GM12878 (cell line): ENCODE results near the gene IL1B. TPM values are rescaled to one million over a fixed set of nuclear protein-coding genes. Genes with fewer than 3 reads are reported as not detected.
A peak's percentile ranks its signal among the peaks of the same experiment; 100 is the strongest.

Experiments
- ATAC-seq: fragments of 200-7000 bp; cut with Tn5 transposase; 3 replicates; pipeline ENCODE4 v1.9.1; 2020; ENCODE audit warnings: mild to moderate bottlenecking, moderate library complexity
- BruUV-seq: library from RNA; stranded (reverse); fragments of 400-500 nt; replicated peaks from 2 replicates; lab custom pipeline; 2021; lab: Mats Ljungman, UMichigan
- CTCF ChIA-PET: fragments of 300-600 bp; sonication (Branson Sonifier 250); formaldehyde crosslinking; extraction: SDS; loops from one replicate; lab custom pipeline; 2021; ENCODE audit warnings: inconsistent platforms; lab: Yijun Ruan, JAX
- POLR2A ChIA-PET: fragments of 350-600 bp; formaldehyde crosslinking; extraction: SDS; loops from one replicate; lab custom pipeline; 2021; ENCODE audit warnings: inconsistent platforms; lab: Charles Lee
- RAD21 ChIA-PET: fragments of 300-600 bp; sonication (Branson Sonifier 250); formaldehyde crosslinking; loops from one replicate; lab custom pipeline; 2023; ENCODE audit warnings: antibody characterized with exemption; ENCODE audit not compliant: unreplicated experiment; lab: Charles Lee
- SMC1A ChIA-PET: fragments of 300-600 bp; sonication (Branson Sonifier 250); formaldehyde crosslinking; loops from one replicate; lab custom pipeline; 2023; ENCODE audit not compliant: unreplicated experiment, uncharacterized antibody; lab: Charles Lee
- DNase-seq: peaks from one replicate; pipeline ENCODE4 v3.0.0-alpha.2; 2011; ENCODE audit warnings: low read depth, low spot score
- FAIRE-seq: peaks from 3 replicates; lab custom pipeline; 2011; peaks lifted over from hg19 to GRCh38; lab: Jason Lieb, UNC
- H2AFZ ChIP-seq: 2 replicates; pipeline ENCODE4 v1.6.0; 2011; ENCODE audit warnings: low read depth, low read length, control low read depth; ENCODE audit not compliant: control insufficient read depth
- H3K27ac ChIP-seq: 2 replicates; pipeline ENCODE4 v1.5.1; 2011; ENCODE audit warnings: control low read depth; ENCODE audit not compliant: control insufficient read depth, insufficient read depth
- H3K27me3 ChIP-seq, 2 experiments: replicated peaks in 1 of 2; 2 replicates each; pipeline versions ENCODE4 v1.6.0 to v1.6.1; 2011; ENCODE audit warnings: low read length in 1 of 2; ENCODE audit not compliant: control insufficient read depth in 2 of 2, insufficient read depth in 2 of 2
- H3K36me3 ChIP-seq, 2 experiments: 2 replicates each; pipeline ENCODE4 v1.5.1; 2011; ENCODE audit warnings: low read length in 1 of 2; ENCODE audit not compliant: control insufficient read depth in 2 of 2, insufficient read depth in 2 of 2
- H3K4me1 ChIP-seq: 2 replicates; pipeline ENCODE4 v1.6.1; 2011; ENCODE audit warnings: mild to moderate bottlenecking, low read length, moderate library complexity, mixed read lengths; ENCODE audit not compliant: control insufficient read depth, insufficient read depth
- H3K4me2 ChIP-seq: 2 replicates; pipeline ENCODE4 v1.6.0; 2011; ENCODE audit warnings: control low read depth; ENCODE audit not compliant: control insufficient read depth, insufficient read depth
- H3K4me3 ChIP-seq: fragments of 200-600 bp; sonication (generic); 2 replicates; pipeline ENCODE4 v1.5.1; 2016
- H3K79me2 ChIP-seq: 2 replicates; pipeline ENCODE4 v1.6.0; 2011; ENCODE audit warnings: low read length; ENCODE audit not compliant: control insufficient read depth, insufficient read depth
- H3K9ac ChIP-seq: 2 replicates; pipeline ENCODE4 v1.8.0; 2011; ENCODE audit warnings: low read length, control low read depth, mixed read lengths; ENCODE audit not compliant: control insufficient read depth, insufficient read depth
- H3K9me3 ChIP-seq: replicated peaks from 3 replicates; pipeline ENCODE4 v1.5.1; 2011; ENCODE audit warnings: mild to moderate bottlenecking, low read length; ENCODE audit not compliant: control insufficient read depth, insufficient read depth
- H4K20me1 ChIP-seq: 2 replicates; pipeline ENCODE4 v1.6.0; 2011; ENCODE audit not compliant: control insufficient read depth, insufficient read depth
- GATAD2B ChIP-seq: fragments of 450-650 bp; conservative IDR thresholded peaks from 2 replicates; pipeline ENCODE4 v1.6.1; 2017; ENCODE audit warnings: low read depth, mild to moderate bottlenecking, moderate library complexity
- NR2C2 ChIP-seq: IDR thresholded peaks from 2 replicates; pipeline ENCODE4 v1.6.1; 2011; ENCODE audit warnings: borderline replicate concordance, low read depth; ENCODE audit not compliant: control insufficient read depth, insufficient read length
- RFX5 ChIP-seq: IDR thresholded peaks from 2 replicates; pipeline ENCODE4 v1.6.1; 2011; ENCODE audit warnings: low read depth, low read length, improper control_type of control experiment
- SIX5 ChIP-seq: IDR thresholded peaks from 2 replicates; pipeline ENCODE4 v1.6.1; 2011; ENCODE audit warnings: mild to moderate bottlenecking, low read depth, low read length, moderate library complexity; ENCODE audit not compliant: severe bottlenecking
- TARDBP ChIP-seq: IDR thresholded peaks from 2 replicates; pipeline ENCODE4 v1.6.1; 2016; ENCODE audit warnings: borderline replicate concordance
- YBX1 ChIP-seq: fragments of 450-650 bp; IDR thresholded peaks from 2 replicates; pipeline ENCODE4 v1.6.1; 2016; ENCODE audit warnings: antibody characterized with exemption
- YY1 ChIP-seq: IDR thresholded peaks from 2 replicates; pipeline ENCODE4 v1.6.1; 2011; ENCODE audit warnings: low read depth, mild to moderate bottlenecking, low read length
- WGBS: methylation state at CpG from one replicate; pipeline ENCODE4 v1.1.6; 2016; ENCODE audit warnings: low lambda C conversion rate; ENCODE audit not compliant: insufficient replicate concordance, insufficient coverage; ENCODE audit errors: missing lambda C conversion rate; 5-methylcytosine and 5-hydroxymethylcytosine counted together
- in situ Hi-C: fragments of 300-500 bp; cut with MboI; formaldehyde crosslinking; loops from 9 replicates; pipeline ENCODE4 v1.14.3; 2018; ENCODE audit warnings: mixed read lengths
- intact Hi-C: fragments of 100-400 bp; cut with micrococcal nuclease; formaldehyde crosslinking; loops from one replicate; pipeline ENCODE4 v1.14.2; 2022; ENCODE audit not compliant: unreplicated experiment
- polyA plus RNA-seq, 11 experiments: library from polyadenylated mRNA; depleted of rRNA in 4 of 11; unstranded in 6 of 11; stranded (reverse) in 5 of 11; fragments of >200 nt; fragmentation: Nextera tagmentation in 4 of 11; fragmentation: Illumina TruSeq in 1 of 11; extraction: Ambion mirVana in 4 of 11; extraction: Trizol in 1 of 11; gene quantifications; 1 replicate in 1 of 11; 2 replicates in 10 of 11; pipeline versions ENCODE4 v1.2.1 to v1.2.3, GENCODE V29; 2011 to 2016; ENCODE audit warnings: inconsistent platforms in 2 of 11, missing spikeins in 2 of 11, low read depth in 1 of 11
- total RNA-seq, 4 experiments: library from RNA; depleted of rRNA in 3 of 4; stranded (reverse); fragments of >200 nt in 3 of 4; fragmentation: Illumina TruSeq in 1 of 4; extraction: Trizol in 1 of 4; gene quantifications; 2 replicates each; pipeline versions ENCODE4 v1.2.1 to v1.2.3, GENCODE V29; 2013 to 2021
- TF ChIP-seq, protein P1 (sequence below): fragments of 450-650 bp; IDR thresholded peaks from 2 replicates; pipeline ENCODE4 v1.6.1; 2016; ENCODE audit warnings: mild to moderate bottlenecking, moderate library complexity, borderline replicate concordance
- TF ChIP-seq, protein P2 (sequence below): fragments of 450-650 bp; IDR thresholded peaks from 2 replicates; pipeline ENCODE4 v1.6.1; 2018; ENCODE audit warnings: mild to moderate bottlenecking, low read depth, moderate library complexity; ENCODE audit not compliant: partially characterized antibody

The IL1B gene
- total and polyA plus RNA-seq, 10 of the 15 experiments (the other 5 are each of a cell fraction or from before 2014, with no cell fraction given) = 0.20 to 1.6 (median 0.84) TPM

DNA sequence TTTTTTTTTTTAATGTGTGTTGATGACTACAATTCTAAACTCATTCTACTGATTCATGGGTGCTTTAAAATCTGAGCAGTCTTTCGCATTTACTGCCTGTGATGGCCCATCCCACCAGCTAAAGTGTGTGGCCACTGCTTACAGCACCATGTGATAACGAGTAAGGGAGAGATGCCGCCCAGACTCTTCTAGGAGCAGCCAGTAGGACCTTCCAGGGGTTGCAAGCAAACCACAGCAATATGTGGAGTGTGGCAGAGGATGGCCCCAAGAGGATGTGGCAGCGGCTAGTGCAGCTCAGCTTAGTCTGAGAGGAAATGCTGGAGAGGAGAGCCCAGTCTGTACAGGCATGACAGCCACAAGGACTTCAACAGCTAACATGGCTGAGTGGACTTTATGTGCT is 14.9 kb downstream of the IL1B start:
- no peak for DNase-seq
- Histone ChIP-seq H3K9me3 (no peaks in the 10 kb centered on the region), H3K79me2 (no peaks in the 10 kb centered on the region), H2AFZ (no peak overlapping the region), H3K9ac (no peak overlapping the region), H3K4me1 (peaks cover 15% of the 10 kb centered on the region), H3K36me3 (no peaks in the 10 kb centered on the region), H3K4me3 (no peak overlapping the region), H3K4me2 (0 out of 2 replicates have a peak overlapping the region, but pooled peaks have one; percentile 33), H4K20me1 (no peaks in the 10 kb centered on the region), H3K27ac (no peak overlapping the region), H3K27me3 (no peaks in the 10 kb centered on the region)
- no peak for FAIRE-seq
- peak; percentile 59 for ATAC-seq
- RAD21 ChIA-PET = interaction anchor here (0.6 to 1.8 kb wide), 9 partner anchors 9 to 120 kb away, joined by 3 to 6 read pairs (median 3); no protein-coding TSS in a partner anchor
- CTCF ChIA-PET = interaction anchor here (0.8 to 2.2 kb wide), 6 partner anchors 9 to 317 kb away, joined by 3 to 13 read pairs (median 5); no protein-coding TSS in a partner anchor
- intact Hi-C loops = no loop called here
- no peak for TF ChIP-seq GATAD2B
- TF ChIP-seq TARDBP = no peak
- SMC1A ChIA-PET = interaction anchor here (0.9 to 2.8 kb wide), 13 partner anchors 9 to 120 kb away, joined by 3 to 21 read pairs (median 5); partner anchors contain the start of gene IL1B
- no TSS peak for BruUV-seq
- WGBS = 41% methylated on average over 4 of the region's 4 CpGs
- POLR2A ChIA-PET = interaction anchor here (0.6 to 1.5 kb wide), 2 partner anchors 9 to 126 kb away, joined by 5 to 8 read pairs; no protein-coding TSS in a partner anchor
- in situ Hi-C loops = no loop called here

DNA sequence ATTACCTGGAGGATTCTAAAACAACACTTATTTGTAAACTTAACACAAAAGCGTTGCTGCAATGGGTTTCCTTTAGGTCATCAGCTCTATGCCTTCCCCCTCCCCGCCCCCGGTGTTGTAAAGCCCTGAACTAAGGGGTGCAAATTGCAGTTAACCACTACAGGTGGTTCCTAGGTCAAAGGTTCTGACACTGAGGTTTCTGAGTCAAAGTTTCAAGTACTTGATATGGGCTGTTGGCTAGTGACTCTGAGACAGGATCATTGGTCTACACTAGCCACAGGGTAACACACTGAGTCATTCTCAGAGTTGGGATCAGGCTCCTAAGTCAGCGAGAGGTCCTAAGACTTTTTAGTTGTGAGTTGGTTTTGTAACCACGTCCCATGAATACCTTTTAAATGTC is 15.4 kb downstream of the IL1B start:
- DNase-seq = no peak
- CTCF ChIA-PET = interaction anchor here (1.1 to 2.2 kb wide), 3 partner anchors 8 to 72 kb away, joined by 3 to 13 read pairs (median 6); no protein-coding TSS in a partner anchor
- intact Hi-C loops = no loop called here
- TF ChIP-seq YBX1 (no peak), SIX5 (no peak), YY1 (no peak), RFX5 (no peak), NR2C2 (no peak)
- TF ChIP-seq, protein P1, sequence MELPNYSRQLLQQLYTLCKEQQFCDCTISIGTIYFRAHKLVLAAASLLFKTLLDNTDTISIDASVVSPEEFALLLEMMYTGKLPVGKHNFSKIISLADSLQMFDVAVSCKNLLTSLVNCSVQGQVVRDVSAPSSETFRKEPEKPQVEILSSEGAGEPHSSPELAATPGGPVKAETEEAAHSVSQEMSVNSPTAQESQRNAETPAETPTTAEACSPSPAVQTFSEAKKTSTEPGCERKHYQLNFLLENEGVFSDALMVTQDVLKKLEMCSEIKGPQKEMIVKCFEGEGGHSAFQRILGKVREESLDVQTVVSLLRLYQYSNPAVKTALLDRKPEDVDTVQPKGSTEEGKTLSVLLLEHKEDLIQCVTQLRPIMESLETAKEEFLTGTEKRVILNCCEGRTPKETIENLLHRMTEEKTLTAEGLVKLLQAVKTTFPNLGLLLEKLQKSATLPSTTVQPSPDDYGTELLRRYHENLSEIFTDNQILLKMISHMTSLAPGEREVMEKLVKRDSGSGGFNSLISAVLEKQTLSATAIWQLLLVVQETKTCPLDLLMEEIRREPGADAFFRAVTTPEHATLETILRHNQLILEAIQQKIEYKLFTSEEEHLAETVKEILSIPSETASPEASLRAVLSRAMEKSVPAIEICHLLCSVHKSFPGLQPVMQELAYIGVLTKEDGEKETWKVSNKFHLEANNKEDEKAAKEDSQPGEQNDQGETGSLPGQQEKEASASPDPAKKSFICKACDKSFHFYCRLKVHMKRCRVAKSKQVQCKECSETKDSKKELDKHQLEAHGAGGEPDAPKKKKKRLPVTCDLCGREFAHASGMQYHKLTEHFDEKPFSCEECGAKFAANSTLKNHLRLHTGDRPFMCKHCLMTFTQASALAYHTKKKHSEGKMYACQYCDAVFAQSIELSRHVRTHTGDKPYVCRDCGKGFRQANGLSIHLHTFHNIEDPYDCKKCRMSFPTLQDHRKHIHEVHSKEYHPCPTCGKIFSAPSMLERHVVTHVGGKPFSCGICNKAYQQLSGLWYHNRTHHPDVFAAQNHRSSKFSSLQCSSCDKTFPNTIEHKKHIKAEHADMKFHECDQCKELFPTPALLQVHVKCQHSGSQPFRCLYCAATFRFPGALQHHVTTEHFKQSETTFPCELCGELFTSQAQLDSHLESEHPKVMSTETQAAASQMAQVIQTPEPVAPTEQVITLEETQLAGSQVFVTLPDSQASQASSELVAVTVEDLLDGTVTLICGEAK = no peak
- TF ChIP-seq, protein P2, sequence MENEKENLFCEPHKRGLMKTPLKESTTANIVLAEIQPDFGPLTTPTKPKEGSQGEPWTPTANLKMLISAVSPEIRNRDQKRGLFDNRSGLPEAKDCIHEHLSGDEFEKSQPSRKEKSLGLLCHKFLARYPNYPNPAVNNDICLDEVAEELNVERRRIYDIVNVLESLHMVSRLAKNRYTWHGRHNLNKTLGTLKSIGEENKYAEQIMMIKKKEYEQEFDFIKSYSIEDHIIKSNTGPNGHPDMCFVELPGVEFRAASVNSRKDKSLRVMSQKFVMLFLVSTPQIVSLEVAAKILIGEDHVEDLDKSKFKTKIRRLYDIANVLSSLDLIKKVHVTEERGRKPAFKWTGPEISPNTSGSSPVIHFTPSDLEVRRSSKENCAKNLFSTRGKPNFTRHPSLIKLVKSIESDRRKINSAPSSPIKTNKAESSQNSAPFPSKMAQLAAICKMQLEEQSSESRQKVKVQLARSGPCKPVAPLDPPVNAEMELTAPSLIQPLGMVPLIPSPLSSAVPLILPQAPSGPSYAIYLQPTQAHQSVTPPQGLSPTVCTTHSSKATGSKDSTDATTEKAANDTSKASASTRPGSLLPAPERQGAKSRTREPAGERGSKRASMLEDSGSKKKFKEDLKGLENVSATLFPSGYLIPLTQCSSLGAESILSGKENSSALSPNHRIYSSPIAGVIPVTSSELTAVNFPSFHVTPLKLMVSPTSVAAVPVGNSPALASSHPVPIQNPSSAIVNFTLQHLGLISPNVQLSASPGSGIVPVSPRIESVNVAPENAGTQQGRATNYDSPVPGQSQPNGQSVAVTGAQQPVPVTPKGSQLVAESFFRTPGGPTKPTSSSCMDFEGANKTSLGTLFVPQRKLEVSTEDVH = no peak

More for the DNA sequence above, 15.4 kb downstream of the IL1B start:
- no peaks in the 10 kb centered on the region for H3K36me3 ChIP-seq
- H3K4me2 ChIP-seq = peak overlapping the region; percentile 33; the same call in 1 of the 2 replicates
- FAIRE-seq = no peak
- H2AFZ ChIP-seq = no peak overlapping the region
- H3K4me3 ChIP-seq = no peak overlapping the region
- ChIA-PET SMC1A (interaction anchor here (1.0 to 2.8 kb wide), 8 partner anchors 9 to 69 kb away, joined by 4 to 21 read pairs (median 7); partner anchors contain the start of gene IL1B), POLR2A (interaction anchor here (0.6 kb wide), 1 partner anchor 126 kb away, joined by 5 read pairs; no protein-coding TSS in a partner anchor), RAD21 (interaction anchor here (0.6 to 1.8 kb wide), 9 partner anchors 8 to 121 kb away, joined by 3 to 6 read pairs (median 3); no protein-coding TSS in a partner anchor)
- in situ Hi-C loops = no loop called here
- H3K79me2 ChIP-seq = no peaks in the 10 kb centered on the region
- H3K27me3 ChIP-seq = no peaks in the 10 kb centered on the region
- peaks cover 15% of the 10 kb centered on the region for H3K4me1 ChIP-seq
- H3K9me3 ChIP-seq = no peaks in the 10 kb centered on the region
- ATAC-seq = peak; percentile 94
- BruUV-seq = no TSS peak
- no peaks in the 10 kb centered on the region for H4K20me1 ChIP-seq
- no peak overlapping the region for H3K9ac ChIP-seq
- 2% methylated on average over 5 of the region's 5 CpGs for WGBS
- H3K27ac ChIP-seq = no peak overlapping the region
